Measurements from ENCODE around the gene DKK3.

GRCh38 chr11:11969380-11970215 lies 38.8 kb downstream of the DKK3 start:
- TF ChIP-seq CTCF (IDR thresholded peaks at IDR 0.05; ENCODE audit: insufficient read depth, low read depth, low read length), result no peak
- TF ChIP-seq EZH2 (IDR thresholded peaks at IDR 0.05; ENCODE audit: insufficient read depth, low read length), result no peak
